HepG2 (cell line): ENCODE results near the gene SERINC1. TPM values are rescaled to one million over a fixed set of nuclear protein-coding genes. Genes with fewer than 3 reads are reported as not detected.

Experiments used
- CHCHD3 ChIP-seq: sonication (generic); formaldehyde crosslinking; IDR thresholded peaks from 2 replicates; pipeline ENCODE4 v1.8.0; 2022; ENCODE audit warnings: mild to moderate bottlenecking, missing genetic modification reagents, moderate library complexity
- DMAP1 ChIP-seq: IDR thresholded peaks from 2 replicates; pipeline ENCODE4 v1.6.1; 2016
- FLYWCH1 ChIP-seq: sonication (generic); formaldehyde crosslinking; IDR thresholded peaks from 2 replicates; pipeline ENCODE4 v1.8.1; 2023; ENCODE audit warnings: mild to moderate bottlenecking, missing genetic modification reagents
- MED8 ChIP-seq: sonication (generic); formaldehyde crosslinking; IDR thresholded peaks from 2 replicates; pipeline ENCODE4 v1.8.1; 2023; ENCODE audit warnings: mild to moderate bottlenecking, missing genetic modification reagents; ENCODE audit not compliant: insufficient replicate concordance
- PAX8 ChIP-seq: sonication (generic); formaldehyde crosslinking; IDR thresholded peaks from 2 replicates; pipeline ENCODE4 v1.8.0; 2022; ENCODE audit warnings: mild to moderate bottlenecking, missing genetic modification reagents, borderline replicate concordance
- RAD51 ChIP-seq: fragments of 450-650 bp; IDR thresholded peaks from 2 replicates; pipeline ENCODE4 v1.6.1; 2016; ENCODE audit warnings: borderline replicate concordance
- RORA ChIP-seq: sonication (generic); formaldehyde crosslinking; IDR thresholded peaks from 2 replicates; pipeline ENCODE4 v1.5.0; 2020; ENCODE audit warnings: mild to moderate bottlenecking, missing genetic modification reagents, moderate library complexity
- XRCC5 ChIP-seq: fragments of 200-400 bp; formaldehyde crosslinking; optimal IDR thresholded peaks from 2 replicates; pipeline ENCODE3; 2017; ENCODE audit warnings: mild to moderate bottlenecking, low read length
- ZNF274 ChIP-seq: sonication (generic); formaldehyde crosslinking; IDR thresholded peaks from 2 replicates; pipeline ENCODE4 v1.5.1; 2020; ENCODE audit warnings: mild to moderate bottlenecking, missing genetic modification reagents
- ZNF326 ChIP-seq: sonication (generic); formaldehyde crosslinking; IDR thresholded peaks from 2 replicates; pipeline ENCODE4 v1.4.0; 2020; ENCODE audit warnings: missing genetic modification reagents, borderline replicate concordance
- ZNF354B ChIP-seq: sonication (generic); formaldehyde crosslinking; IDR thresholded peaks from 2 replicates; pipeline ENCODE4 v1.8.0; 2022; ENCODE audit warnings: mild to moderate bottlenecking, missing genetic modification reagents
- ZNF567 ChIP-seq: sonication (generic); formaldehyde crosslinking; IDR thresholded peaks from 2 replicates; pipeline ENCODE4 v1.8.1; 2023; ENCODE audit warnings: mild to moderate bottlenecking, missing genetic modification reagents, borderline replicate concordance
- polyA plus RNA-seq, 8 experiments: library from polyadenylated mRNA; depleted of rRNA in 3 of 8; stranded (reverse) in 7 of 8; unstranded in 1 of 8; fragments of >200 nt; fragmentation: Illumina TruSeq in 4 of 8; extraction: Trizol in 4 of 8; gene quantifications; 2 replicates each; pipeline versions ENCODE4 v1.2.1 to v1.2.3, GENCODE V29; 2011 to 2016; ENCODE audit warnings: low read depth in 4 of 8, missing spikeins in 1 of 8, mixed read lengths in 1 of 8; ENCODE audit not compliant: insufficient read depth in 1 of 8
- total RNA-seq, 5 experiments: library from RNA; depleted of rRNA; stranded (reverse); fragments of >200 nt; fragmentation: Illumina TruSeq; extraction: Trizol; gene quantifications; 2 replicates each; pipeline ENCODE4 v1.2.3, GENCODE V29; 2016; ENCODE audit warnings: low read depth in 1 of 5
- TF ChIP-seq, protein P1 (sequence below): sonication (generic); formaldehyde crosslinking; IDR thresholded peaks from 2 replicates; pipeline ENCODE4 v1.5.0; 2020; ENCODE audit warnings: mild to moderate bottlenecking, missing genetic modification reagents
- TF ChIP-seq, protein P2 (sequence below): sonication (generic); formaldehyde crosslinking; IDR thresholded peaks from 2 replicates; pipeline ENCODE4 v1.9.0; 2021; ENCODE audit warnings: mild to moderate bottlenecking, missing genetic modification reagents
- TF ChIP-seq, protein P3 (sequence below): sonication (generic); formaldehyde crosslinking; IDR thresholded peaks from 2 replicates; pipeline ENCODE4 v1.4.0; 2020; ENCODE audit warnings: missing genetic modification reagents
- TF ChIP-seq, protein P4 (sequence below): sonication (generic); formaldehyde crosslinking; IDR thresholded peaks from 2 replicates; pipeline ENCODE4 v1.8.1; 2023; ENCODE audit warnings: missing genetic modification reagents, mild to moderate bottlenecking, borderline replicate concordance
- TF ChIP-seq, protein P5 (sequence below): sonication (generic); formaldehyde crosslinking; IDR thresholded peaks from 2 replicates; pipeline ENCODE4 v1.5.1; 2020; ENCODE audit warnings: missing genetic modification reagents, mild to moderate bottlenecking, borderline replicate concordance

The SERINC1 gene
- total and polyA plus RNA-seq, 2 of the 13 experiments (the other 11 are each of a cell fraction or from before 2014, with no cell fraction given) = 93.5 to 112 TPM

DNA sequence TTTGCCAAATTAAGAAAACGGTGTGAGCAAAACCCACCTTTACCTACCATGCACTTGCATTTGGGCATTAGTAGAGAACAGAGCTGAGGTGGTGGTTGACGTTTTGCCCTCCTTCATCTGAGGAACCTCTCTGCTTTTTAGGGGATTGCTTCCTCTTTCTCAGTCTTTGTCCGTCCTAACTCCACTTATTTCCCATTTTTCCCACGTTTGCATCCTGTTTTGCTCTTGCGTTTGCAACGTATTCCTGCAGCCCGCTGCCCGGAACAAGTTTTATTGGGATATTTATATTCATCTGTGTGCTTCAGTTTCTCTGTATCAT, 374 bp upstream of the SERINC1 start (continued):
- TF ChIP-seq, protein P1, sequence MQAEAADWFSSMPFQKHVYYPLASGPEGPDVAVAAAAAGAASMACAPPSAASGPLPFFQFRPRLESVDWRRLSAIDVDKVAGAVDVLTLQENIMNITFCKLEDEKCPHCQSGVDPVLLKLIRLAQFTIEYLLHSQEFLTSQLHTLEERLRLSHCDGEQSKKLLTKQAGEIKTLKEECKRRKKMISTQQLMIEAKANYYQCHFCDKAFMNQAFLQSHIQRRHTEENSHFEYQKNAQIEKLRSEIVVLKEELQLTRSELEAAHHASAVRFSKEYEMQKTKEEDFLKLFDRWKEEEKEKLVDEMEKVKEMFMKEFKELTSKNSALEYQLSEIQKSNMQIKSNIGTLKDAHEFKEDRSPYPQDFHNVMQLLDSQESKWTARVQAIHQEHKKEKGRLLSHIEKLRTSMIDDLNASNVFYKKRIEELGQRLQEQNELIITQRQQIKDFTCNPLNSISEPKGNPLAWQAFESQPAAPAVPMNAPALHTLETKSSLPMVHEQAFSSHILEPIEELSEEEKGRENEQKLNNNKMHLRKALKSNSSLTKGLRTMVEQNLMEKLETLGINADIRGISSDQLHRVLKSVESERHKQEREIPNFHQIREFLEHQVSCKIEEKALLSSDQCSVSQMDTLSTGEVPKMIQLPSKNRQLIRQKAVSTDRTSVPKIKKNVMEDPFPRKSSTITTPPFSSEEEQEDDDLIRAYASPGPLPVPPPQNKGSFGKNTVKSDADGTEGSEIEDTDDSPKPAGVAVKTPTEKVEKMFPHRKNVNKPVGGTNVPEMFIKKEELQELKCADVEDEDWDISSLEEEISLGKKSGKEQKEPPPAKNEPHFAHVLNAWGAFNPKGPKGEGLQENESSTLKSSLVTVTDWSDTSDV = no peak
- TF ChIP-seq XRCC5 (no peak), CHCHD3 (CRISPR knock-in tag) (no peak), PAX8 (no peak), ZNF274 (CRISPR knock-in tag) (no peak), RORA (no peak), ZNF354B (CRISPR knock-in tag) (no peak), ZNF567 (CRISPR knock-in tag) (0 out of 2 replicates have a peak, but pooled peaks have one; percentile 39), MED8 (CRISPR knock-in tag) (no peak), DMAP1 (CRISPR knock-in tag) (no peak), ZNF326 (no peak), RAD51 (no peak), FLYWCH1 (no peak)
- TF ChIP-seq, protein P2, sequence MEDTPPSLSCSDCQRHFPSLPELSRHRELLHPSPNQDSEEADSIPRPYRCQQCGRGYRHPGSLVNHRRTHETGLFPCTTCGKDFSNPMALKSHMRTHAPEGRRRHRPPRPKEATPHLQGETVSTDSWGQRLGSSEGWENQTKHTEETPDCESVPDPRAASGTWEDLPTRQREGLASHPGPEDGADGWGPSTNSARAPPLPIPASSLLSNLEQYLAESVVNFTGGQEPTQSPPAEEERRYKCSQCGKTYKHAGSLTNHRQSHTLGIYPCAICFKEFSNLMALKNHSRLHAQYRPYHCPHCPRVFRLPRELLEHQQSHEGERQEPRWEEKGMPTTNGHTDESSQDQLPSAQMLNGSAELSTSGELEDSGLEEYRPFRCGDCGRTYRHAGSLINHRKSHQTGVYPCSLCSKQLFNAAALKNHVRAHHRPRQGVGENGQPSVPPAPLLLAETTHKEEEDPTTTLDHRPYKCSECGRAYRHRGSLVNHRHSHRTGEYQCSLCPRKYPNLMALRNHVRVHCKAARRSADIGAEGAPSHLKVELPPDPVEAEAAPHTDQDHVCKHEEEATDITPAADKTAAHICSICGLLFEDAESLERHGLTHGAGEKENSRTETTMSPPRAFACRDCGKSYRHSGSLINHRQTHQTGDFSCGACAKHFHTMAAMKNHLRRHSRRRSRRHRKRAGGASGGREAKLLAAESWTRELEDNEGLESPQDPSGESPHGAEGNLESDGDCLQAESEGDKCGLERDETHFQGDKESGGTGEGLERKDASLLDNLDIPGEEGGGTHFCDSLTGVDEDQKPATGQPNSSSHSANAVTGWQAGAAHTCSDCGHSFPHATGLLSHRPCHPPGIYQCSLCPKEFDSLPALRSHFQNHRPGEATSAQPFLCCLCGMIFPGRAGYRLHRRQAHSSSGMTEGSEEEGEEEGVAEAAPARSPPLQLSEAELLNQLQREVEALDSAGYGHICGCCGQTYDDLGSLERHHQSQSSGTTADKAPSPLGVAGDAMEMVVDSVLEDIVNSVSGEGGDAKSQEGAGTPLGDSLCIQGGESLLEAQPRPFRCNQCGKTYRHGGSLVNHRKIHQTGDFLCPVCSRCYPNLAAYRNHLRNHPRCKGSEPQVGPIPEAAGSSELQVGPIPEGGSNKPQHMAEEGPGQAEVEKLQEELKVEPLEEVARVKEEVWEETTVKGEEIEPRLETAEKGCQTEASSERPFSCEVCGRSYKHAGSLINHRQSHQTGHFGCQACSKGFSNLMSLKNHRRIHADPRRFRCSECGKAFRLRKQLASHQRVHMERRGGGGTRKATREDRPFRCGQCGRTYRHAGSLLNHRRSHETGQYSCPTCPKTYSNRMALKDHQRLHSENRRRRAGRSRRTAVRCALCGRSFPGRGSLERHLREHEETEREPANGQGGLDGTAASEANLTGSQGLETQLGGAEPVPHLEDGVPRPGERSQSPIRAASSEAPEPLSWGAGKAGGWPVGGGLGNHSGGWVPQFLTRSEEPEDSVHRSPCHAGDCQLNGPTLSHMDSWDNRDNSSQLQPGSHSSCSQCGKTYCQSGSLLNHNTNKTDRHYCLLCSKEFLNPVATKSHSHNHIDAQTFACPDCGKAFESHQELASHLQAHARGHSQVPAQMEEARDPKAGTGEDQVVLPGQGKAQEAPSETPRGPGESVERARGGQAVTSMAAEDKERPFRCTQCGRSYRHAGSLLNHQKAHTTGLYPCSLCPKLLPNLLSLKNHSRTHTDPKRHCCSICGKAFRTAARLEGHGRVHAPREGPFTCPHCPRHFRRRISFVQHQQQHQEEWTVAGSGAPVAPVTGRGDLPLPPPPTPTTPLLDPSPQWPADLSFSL = no peak
- TF ChIP-seq, protein P3, sequence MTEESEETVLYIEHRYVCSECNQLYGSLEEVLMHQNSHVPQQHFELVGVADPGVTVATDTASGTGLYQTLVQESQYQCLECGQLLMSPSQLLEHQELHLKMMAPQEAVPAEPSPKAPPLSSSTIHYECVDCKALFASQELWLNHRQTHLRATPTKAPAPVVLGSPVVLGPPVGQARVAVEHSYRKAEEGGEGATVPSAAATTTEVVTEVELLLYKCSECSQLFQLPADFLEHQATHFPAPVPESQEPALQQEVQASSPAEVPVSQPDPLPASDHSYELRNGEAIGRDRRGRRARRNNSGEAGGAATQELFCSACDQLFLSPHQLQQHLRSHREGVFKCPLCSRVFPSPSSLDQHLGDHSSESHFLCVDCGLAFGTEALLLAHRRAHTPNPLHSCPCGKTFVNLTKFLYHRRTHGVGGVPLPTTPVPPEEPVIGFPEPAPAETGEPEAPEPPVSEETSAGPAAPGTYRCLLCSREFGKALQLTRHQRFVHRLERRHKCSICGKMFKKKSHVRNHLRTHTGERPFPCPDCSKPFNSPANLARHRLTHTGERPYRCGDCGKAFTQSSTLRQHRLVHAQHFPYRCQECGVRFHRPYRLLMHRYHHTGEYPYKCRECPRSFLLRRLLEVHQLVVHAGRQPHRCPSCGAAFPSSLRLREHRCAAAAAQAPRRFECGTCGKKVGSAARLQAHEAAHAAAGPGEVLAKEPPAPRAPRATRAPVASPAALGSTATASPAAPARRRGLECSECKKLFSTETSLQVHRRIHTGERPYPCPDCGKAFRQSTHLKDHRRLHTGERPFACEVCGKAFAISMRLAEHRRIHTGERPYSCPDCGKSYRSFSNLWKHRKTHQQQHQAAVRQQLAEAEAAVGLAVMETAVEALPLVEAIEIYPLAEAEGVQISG (CRISPR knock-in tag) = no peak
- TF ChIP-seq, protein P4, sequence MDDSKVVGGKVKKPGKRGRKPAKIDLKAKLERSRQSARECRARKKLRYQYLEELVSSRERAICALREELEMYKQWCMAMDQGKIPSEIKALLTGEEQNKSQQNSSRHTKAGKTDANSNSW (CRISPR knock-in tag) = no peak
- TF ChIP-seq, protein P5, sequence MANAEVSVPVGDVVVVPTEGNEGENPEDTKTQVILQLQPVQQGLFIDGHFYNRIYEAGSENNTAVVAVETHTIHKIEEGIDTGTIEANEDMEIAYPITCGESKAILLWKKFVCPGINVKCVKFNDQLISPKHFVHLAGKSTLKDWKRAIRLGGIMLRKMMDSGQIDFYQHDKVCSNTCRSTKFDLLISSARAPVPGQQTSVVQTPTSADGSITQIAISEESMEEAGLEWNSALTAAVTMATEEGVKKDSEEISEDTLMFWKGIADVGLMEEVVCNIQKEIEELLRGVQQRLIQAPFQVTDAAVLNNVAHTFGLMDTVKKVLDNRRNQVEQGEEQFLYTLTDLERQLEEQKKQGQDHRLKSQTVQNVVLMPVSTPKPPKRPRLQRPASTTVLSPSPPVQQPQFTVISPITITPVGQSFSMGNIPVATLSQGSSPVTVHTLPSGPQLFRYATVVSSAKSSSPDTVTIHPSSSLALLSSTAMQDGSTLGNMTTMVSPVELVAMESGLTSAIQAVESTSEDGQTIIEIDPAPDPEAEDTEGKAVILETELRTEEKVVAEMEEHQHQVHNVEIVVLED (CRISPR knock-in tag) = peak; percentile 13; the same call in 1 of the 2 replicates
